Stimulated activated CD4-positive, alpha-beta T cell treated with anti-CD3 and anti-CD28 coated beads, Interleukin-2, amount 100 ng/mL, for 24 hours (primary cell): ENCODE measurements around the gene BAD.

ENCODE experiments used
- DNase-seq, 2 donors: peaks; one replicate each; pipeline ENCODE4 v3.0.0-alpha.2; 2020

BAD gene

DNA sequence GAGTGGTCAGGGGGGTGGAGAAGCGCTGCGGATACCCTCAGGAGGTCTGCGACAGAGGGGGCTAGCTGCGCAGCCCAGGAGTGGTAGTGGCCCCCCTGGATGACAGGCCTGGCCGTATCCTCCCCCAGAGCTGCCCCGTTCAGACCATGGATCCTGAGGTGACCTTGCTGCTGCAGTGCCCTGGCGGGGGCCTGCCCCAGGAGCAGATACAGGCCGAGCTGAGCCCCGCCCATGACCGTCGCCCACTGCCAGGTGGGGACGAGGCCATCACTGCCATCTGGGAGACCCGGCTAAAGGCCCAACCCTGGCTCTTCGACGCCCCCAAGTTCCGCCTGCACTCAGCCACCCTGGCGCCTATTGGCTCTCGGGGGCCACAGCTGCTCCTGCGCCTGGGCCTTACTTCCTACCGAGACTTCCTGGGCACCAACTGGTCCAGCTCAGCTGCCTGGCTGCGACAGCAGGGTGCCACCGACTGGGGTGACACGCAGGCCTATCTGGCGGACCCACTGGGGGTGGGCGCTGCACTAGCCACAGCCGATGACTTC, 57.9 kb downstream of the BAD start:
- DNase-seq, result peak; percentile 61 to 75

GRCh38 chr11:64225608-64226506, 58.6 kb downstream of the BAD start, which contains the start of the genes NUDT22 and TRPT1:
NUDT22 (plus strand) TSS chr11:64226274; CDS start chr11:64226653, 379 bp downstream.
TRPT1 (minus strand) TSS chr11:64226186; CDS start chr11:64225860, 326 bp downstream.
- peak; percentile 95 to 97 for DNase-seq

- DNase-seq, result no peak
These were observed 59.4 kb downstream of the BAD start for GRCh38 chr11:64224891-64225607.

DNA sequence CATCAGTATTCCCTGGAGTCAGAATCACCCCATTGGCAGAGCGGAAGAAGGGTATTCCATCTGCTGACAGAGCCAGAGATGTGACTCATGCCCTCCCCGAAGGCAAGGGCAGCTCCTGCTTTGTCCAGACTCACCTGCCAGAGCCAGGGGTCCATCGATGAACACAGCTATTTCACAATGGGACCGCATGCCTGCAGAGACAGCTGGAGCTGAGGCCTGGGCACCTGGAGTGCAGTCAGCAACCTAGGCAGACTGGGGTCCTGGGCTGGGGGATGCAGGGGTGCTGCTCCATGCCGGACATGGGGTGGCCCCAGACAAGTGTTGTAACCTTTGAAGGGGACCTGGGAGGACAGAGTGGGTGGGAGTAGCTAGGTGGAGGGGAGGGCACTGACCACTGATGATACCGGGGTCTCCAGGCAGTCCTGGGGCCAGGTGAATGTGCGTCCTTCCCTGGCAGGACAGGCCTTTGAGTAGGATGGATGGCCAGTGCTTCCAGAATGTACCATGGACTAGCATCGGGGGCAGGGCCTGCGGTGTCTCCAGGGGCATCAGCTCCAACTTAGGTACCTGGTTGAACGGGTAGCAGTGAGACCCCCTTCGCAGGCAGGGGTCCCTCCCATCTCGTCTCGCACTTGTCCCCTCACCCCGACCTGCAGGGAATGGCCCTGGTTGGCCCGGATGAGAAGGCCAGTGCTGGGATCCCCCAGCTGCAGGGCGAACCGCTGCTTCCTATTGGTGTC, 60.1 kb downstream of the BAD start:
- DNase-seq, result no peak

DNA sequence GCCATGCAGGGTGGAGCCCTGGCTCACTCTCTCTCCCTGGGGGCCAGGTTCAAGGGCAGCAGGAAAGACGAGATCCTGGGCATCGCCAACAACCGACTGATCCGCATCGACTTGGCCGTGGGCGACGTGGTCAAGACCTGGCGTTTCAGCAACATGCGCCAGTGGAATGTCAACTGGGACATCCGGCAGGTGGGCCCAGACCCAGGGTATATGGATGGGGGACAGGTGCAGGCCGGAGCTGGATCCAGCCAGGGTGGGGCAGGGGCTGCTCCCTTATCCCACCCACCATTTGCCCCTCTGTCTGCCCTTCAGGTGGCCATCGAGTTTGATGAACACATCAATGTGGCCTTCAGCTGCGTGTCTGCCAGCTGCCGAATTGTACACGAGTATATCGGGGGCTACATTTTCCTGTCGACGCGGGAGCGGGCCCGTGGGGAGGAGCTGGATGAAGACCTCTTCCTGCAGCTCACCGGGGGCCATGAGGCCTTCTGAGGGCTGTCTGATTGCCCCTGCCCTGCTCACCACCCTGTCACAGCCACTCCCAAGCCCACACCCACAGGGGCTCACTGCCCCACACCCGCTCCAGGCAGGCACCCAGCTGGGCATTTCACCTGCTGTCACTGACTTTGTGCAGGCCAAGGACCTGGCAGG, 61.3 kb downstream of the BAD start:
- DNase-seq, result no peak

GRCh38 chr11:64222651-64223000, 61.8 kb downstream of the BAD start:
- DNase-seq, result no peak

- no peak for DNase-seq
These were observed 63.7 kb downstream of the BAD start for GRCh38 chr11:64220798-64221197.

DNA sequence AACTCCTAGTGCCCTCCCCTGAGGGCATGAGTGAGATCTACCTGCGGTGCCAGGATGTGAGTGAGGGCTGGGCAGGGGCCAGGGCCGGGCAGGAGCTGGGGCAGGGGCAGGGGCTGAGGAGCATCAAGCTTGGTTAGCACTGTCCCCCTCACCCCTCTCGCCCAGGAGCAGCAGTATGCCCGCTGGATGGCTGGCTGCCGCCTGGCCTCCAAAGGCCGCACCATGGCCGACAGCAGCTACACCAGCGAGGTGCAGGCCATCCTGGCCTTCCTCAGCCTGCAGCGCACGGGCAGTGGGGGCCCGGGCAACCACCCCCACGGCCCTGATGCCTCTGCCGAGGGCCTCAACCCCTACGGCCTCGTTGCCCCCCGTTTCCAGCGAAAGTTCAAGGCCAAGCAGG, 64.2 kb downstream of the BAD start:
- no peak for DNase-seq
